ENCODE results near the gene PSMD8. TPM values are rescaled to one million over a fixed set of nuclear protein-coding genes. Genes with fewer than 3 reads are reported as not detected.

PSMD8 gene
- total and polyA plus RNA-seq, 2 of the 8 experiments (the other 6 are each of a cell fraction or from before 2014, with no cell fraction given): 170 to 486 TPM

- TF ChIP-seq CHD7 (IDR thresholded peaks at IDR 0.05; ENCODE audit: insufficient replicate concordance, low read length): no peak
- no peak for TF ChIP-seq POU5F1 (IDR thresholded peaks at IDR 0.05; ENCODE audit: low read depth, low read length)
- TF ChIP-seq YY1 (IDR thresholded peaks at IDR 0.05; ENCODE audit: low read depth, low read length): peak; percentile 98
- TF ChIP-seq SIRT6 (IDR thresholded peaks at IDR 0.05; ENCODE audit: low read length): no peak
- TF ChIP-seq SUZ12 (IDR thresholded peaks at IDR 0.05; ENCODE audit: low read length): no peak
- no peak for TF ChIP-seq FOSL1 (IDR thresholded peaks at IDR 0.05; ENCODE audit: insufficient read depth, low read depth, low read length)
- no peak for TF ChIP-seq CHD1 (IDR thresholded peaks at IDR 0.05; ENCODE audit: low read depth, low read length)
- peak; percentile 96 for TF ChIP-seq TAF7 (optimal IDR thresholded peaks at IDR 0.05; ENCODE audit: borderline replicate concordance, low read depth, low read length)
- TF ChIP-seq SP4 (IDR thresholded peaks at IDR 0.05; ENCODE audit: low read length): peak; percentile 47; the same call in 1 of the 2 replicates
Observed at GRCh38 chr19:38374332-38375097, at the start of gene PSMD8 (continued).

All from H1 (cell line).